Measurements from ENCODE around the gene CCDC14. TPM values are rescaled to one million over a fixed set of nuclear protein-coding genes. Genes with fewer than 3 reads are reported as not detected.
"Not testable (repeated sequence)": the region's sequence is repeated elsewhere in the genome, so short reads cannot be mapped to it uniquely, and the experiment has no call there.

CCDC14 gene, protein sequence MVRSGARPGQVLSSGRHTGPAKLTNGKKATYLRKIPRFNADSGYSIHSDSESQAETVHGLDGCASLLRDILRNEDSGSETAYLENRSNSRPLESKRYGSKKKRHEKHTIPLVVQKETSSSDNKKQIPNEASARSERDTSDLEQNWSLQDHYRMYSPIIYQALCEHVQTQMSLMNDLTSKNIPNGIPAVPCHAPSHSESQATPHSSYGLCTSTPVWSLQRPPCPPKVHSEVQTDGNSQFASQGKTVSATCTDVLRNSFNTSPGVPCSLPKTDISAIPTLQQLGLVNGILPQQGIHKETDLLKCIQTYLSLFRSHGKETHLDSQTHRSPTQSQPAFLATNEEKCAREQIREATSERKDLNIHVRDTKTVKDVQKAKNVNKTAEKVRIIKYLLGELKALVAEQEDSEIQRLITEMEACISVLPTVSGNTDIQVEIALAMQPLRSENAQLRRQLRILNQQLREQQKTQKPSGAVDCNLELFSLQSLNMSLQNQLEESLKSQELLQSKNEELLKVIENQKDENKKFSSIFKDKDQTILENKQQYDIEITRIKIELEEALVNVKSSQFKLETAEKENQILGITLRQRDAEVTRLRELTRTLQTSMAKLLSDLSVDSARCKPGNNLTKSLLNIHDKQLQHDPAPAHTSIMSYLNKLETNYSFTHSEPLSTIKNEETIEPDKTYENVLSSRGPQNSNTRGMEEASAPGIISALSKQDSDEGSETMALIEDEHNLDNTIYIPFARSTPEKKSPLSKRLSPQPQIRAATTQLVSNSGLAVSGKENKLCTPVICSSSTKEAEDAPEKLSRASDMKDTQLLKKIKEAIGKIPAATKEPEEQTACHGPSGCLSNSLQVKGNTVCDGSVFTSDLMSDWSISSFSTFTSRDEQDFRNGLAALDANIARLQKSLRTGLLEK
- 10 to 100 TPM; 31.6 to 36.0 TPM for total RNA-seq
- polyA plus RNA-seq, result 9.5 TPM

GRCh38 chr3:123960781-123961507, at the start of gene CCDC14:
CCDC14 (minus strand) TSS chr3:123961229; CDS start chr3:123961173, 56 bp downstream.
- Histone ChIP-seq H3K4me1 (ENCODE audit: insufficient read depth, low read length) (peaks cover 5% of the 10 kb centered on the region), H3K36me3 (ENCODE audit: insufficient read depth, low read length) (no peaks in the 10 kb centered on the region), H3K27ac (ENCODE audit: low read depth, low read length) (peak within 1 kb of the TSS; percentile 53), H3K9me3 (ENCODE audit: low read length) (no peaks in the 10 kb centered on the region), H3K27me3 (ENCODE audit: insufficient read depth, low read length, poor library complexity, severe bottlenecking) (no peaks in the 10 kb centered on the region), H3K4me3 (ENCODE audit: low read length) (peak within 1 kb of the TSS; percentile 76)
- H3K4me1 Mint-ChIP-seq, result peaks cover 26 to 34% (median 33%) of the 10 kb centered on the region in 3 donors
- peaks cover 0 to 13% (median 1%) of the 10 kb centered on the region in 3 donors for H3K36me3 Mint-ChIP-seq
- ChIA-PET POLR2A (no interaction called here), CTCF (interaction anchor here (0.9 kb wide), 1 partner anchor 19 kb away, joined by 4 read pairs; no protein-coding TSS in a partner anchor)
- peaks cover 8 to 12% of the 10 kb centered on the region in 2 donors for H3K27me3 Mint-ChIP-seq
- H3K4me3 Mint-ChIP-seq, result peak within 1 kb of the TSS; percentile 95 to 99 (median 97)
- peak within 1 kb of the TSS; percentile 71 to 100 (median 96) for H3K27ac Mint-ChIP-seq
- peak; percentile 63 to 81 (median 65) for DNase-seq
- no peaks in the 10 kb centered on the region for H3K9me3 Mint-ChIP-seq

DNA sequence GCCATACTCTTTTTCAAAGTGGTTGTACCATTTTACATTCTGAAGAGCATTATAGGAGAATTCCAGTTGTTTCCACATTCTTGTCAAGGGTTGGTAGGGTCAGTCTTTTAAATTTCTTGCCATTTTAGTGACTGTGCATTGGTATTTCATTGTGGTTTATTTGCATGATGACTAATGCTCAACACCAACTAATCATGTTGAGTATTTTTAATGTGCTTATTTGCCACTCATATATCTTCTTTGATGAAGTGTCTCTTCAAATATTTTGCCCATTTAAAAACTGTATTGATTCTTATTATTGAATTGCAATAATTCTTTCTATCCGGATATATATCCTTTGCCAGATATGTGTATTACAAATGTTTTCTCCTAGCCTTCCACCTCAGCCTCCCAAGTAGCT, 47.3 kb upstream of the CCDC14 start:
- H3K27ac Mint-ChIP-seq; H3K36me3 Mint-ChIP-seq; H3K4me1 Mint-ChIP-seq; CTCF ChIA-PET; H3K27me3 ChIP-seq (ENCODE audit: insufficient read depth, low read length, poor library complexity, severe bottlenecking); H3K4me1 ChIP-seq (ENCODE audit: insufficient read depth, low read length); H3K4me3 ChIP-seq (ENCODE audit: low read length); H3K36me3 ChIP-seq (ENCODE audit: insufficient read depth, low read length); H3K27ac ChIP-seq (ENCODE audit: low read depth, low read length); POLR2A ChIA-PET; H3K9me3 ChIP-seq (ENCODE audit: low read length); H3K4me3 Mint-ChIP-seq; H3K9me3 Mint-ChIP-seq; DNase-seq: not testable (repeated sequence)
- H3K27me3 Mint-ChIP-seq, result peaks cover 29 to 62% of the 10 kb centered on the region in 2 donors

DNA sequence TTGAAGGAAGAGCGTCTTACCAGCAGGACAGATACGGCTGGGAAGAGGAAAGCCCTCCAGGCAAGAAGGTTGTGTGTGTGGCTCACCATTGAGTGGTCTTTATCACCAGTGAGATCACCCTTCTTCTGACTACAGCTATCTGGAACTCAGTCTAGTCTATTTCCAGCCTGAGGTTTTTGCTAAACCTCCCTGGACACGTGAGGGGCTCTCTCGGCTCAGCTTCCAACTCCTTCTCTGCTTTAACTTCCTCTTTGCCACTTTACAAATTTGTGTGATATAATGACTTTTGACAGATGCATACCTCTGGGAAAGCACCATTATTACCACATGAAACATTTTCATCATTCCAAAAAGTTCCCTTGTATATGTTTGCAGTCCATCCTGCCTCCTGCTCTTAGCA, 46.2 kb upstream of the CCDC14 start:
- H3K27me3 Mint-ChIP-seq, result peaks cover 31 to 65% of the 10 kb centered on the region in 2 donors
- H3K27ac Mint-ChIP-seq, result no peak overlapping the region
- no peak overlapping the region for H3K4me3 ChIP-seq (ENCODE audit: low read length)
- H3K27me3 ChIP-seq (ENCODE audit: insufficient read depth, low read length, poor library complexity, severe bottlenecking), result no peaks in the 10 kb centered on the region
- no peaks in the 10 kb centered on the region for H3K4me1 ChIP-seq (ENCODE audit: insufficient read depth, low read length)
- no peak overlapping the region for H3K27ac ChIP-seq (ENCODE audit: low read depth, low read length)
- H3K36me3 ChIP-seq (ENCODE audit: insufficient read depth, low read length), result no peaks in the 10 kb centered on the region
- no peak for DNase-seq
- POLR2A ChIA-PET, result no interaction called here
- no peaks in the 10 kb centered on the region for H3K9me3 ChIP-seq (ENCODE audit: low read length)
- no peak overlapping the region for H3K4me3 Mint-ChIP-seq
- no peaks in the 10 kb centered on the region for H3K36me3 Mint-ChIP-seq
- no peaks in the 10 kb centered on the region for H3K4me1 Mint-ChIP-seq
- H3K9me3 Mint-ChIP-seq, result peaks cover 0 to 4% (median 0%) of the 10 kb centered on the region in 5 donors
- CTCF ChIA-PET, result no interaction called here

DNA sequence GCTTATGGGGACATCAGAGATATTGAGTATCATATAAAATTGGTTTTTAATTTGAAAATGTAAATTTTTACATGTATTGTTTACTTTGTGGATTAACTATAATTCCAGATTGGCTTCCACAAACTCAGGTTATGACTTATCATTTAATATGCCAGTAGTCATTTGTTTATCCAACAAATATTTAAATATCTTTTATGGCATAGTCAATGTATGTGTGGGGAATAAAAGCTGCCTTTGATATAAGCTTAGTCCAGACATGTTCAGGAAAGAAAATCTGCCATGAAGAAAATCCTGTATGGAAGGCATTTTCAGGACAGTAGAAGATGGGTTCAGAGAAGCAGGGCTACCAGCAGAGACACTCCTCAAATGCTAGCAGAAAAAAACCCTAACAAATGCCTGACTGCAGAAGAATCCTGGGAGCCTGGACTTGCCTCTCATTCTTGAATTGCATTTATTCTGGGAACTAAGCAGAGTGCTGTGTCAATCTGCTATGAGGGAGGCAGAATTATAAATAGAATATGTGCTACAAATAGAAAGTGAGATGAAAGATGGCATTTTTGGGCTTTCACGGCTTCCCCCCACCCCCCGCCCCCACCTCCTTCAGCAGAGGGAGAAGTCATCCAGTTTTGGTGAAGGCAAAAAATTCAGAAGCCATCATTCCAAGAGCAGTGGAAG, 41.5 kb upstream of the CCDC14 start:
- not testable (repeated sequence) for H3K4me1 Mint-ChIP-seq

GRCh38 chr3:124001366-124001765, 40.3 kb upstream of the CCDC14 start:
- H3K36me3 Mint-ChIP-seq; H3K4me1 ChIP-seq (ENCODE audit: insufficient read depth, low read length); H3K27ac ChIP-seq (ENCODE audit: low read depth, low read length); H3K9me3 ChIP-seq (ENCODE audit: low read length); H3K4me1 Mint-ChIP-seq; H3K36me3 ChIP-seq (ENCODE audit: insufficient read depth, low read length); POLR2A ChIA-PET; H3K4me3 Mint-ChIP-seq; H3K4me3 ChIP-seq (ENCODE audit: low read length); DNase-seq; H3K9me3 Mint-ChIP-seq; H3K27me3 ChIP-seq (ENCODE audit: insufficient read depth, low read length, poor library complexity, severe bottlenecking); H3K27ac Mint-ChIP-seq; CTCF ChIA-PET: not testable (repeated sequence)
- peaks cover 25 to 65% of the 10 kb centered on the region in 2 donors for H3K27me3 Mint-ChIP-seq

More for the DNA sequence above, 41.5 kb upstream of the CCDC14 start:
- CTCF ChIA-PET; POLR2A ChIA-PET; H3K4me3 Mint-ChIP-seq; H3K9me3 Mint-ChIP-seq; H3K27ac ChIP-seq (ENCODE audit: low read depth, low read length); H3K4me3 ChIP-seq (ENCODE audit: low read length); H3K9me3 ChIP-seq (ENCODE audit: low read length); H3K36me3 ChIP-seq (ENCODE audit: insufficient read depth, low read length); H3K36me3 Mint-ChIP-seq; DNase-seq; H3K27ac Mint-ChIP-seq; H3K4me1 ChIP-seq (ENCODE audit: insufficient read depth, low read length); H3K27me3 ChIP-seq (ENCODE audit: insufficient read depth, low read length, poor library complexity, severe bottlenecking): not testable (repeated sequence)
- peaks cover 33 to 68% of the 10 kb centered on the region in 2 donors for H3K27me3 Mint-ChIP-seq

DNA sequence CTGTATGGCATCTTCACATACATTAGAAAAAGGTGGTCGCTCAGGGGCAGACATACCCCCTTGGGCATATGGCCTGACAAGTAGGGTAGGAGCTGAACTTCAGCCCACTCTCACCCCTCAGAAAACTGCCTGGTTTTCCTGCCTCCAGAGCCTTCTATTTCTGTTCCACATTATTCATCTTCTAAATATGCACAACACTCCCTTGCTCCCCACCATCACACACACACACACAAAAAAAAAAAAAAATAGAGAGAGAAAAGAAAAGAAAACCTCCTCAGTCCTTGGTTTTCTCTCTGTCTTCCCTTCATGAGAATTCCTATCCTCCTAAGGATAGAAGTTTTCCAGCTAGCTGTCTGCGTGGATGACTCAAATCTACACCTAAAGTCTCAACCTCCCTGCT, 36.5 kb upstream of the CCDC14 start:
- Mint-ChIP-seq H3K36me3 (no peaks in the 10 kb centered on the region), H3K27ac (no peak overlapping the region), H3K4me3 (no peak overlapping the region), H3K9me3 (no peaks in the 10 kb centered on the region), H3K27me3 (peaks cover 14 to 39% of the 10 kb centered on the region in 2 donors), H3K4me1 (no peaks in the 10 kb centered on the region)
- CTCF ChIA-PET, result interaction anchor here (0.7 kb wide), 1 partner anchor 9 kb away, joined by 3 read pairs; no protein-coding TSS in a partner anchor
- Histone ChIP-seq H3K27ac (ENCODE audit: low read depth, low read length) (no peak overlapping the region), H3K4me3 (ENCODE audit: low read length) (no peak overlapping the region), H3K27me3 (ENCODE audit: insufficient read depth, low read length, poor library complexity, severe bottlenecking) (peaks cover 4% of the 10 kb centered on the region), H3K9me3 (ENCODE audit: low read length) (no peaks in the 10 kb centered on the region), H3K4me1 (ENCODE audit: insufficient read depth, low read length) (no peaks in the 10 kb centered on the region), H3K36me3 (ENCODE audit: insufficient read depth, low read length) (no peaks in the 10 kb centered on the region)
- POLR2A ChIA-PET, result no interaction called here
- no peak for DNase-seq

DNA sequence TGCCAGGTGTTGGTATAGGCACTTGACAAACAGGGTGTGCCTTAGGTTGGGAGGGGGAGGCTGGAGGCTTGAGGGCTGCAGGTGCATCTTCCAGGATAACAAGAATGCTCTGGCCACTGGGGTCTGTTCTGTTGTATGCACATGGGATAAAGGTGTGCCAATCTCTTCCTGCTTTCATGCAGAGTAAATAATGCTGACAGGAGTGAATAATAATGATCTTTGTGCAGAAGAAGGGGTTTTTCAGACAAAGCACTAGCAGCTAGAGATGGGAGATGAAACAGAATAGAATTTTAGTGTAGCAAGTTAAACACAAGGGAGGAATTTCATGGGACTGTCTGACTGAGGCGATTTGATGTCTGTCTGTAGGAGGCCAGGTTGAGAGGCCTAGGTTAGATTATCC, 32.8 kb upstream of the CCDC14 start:
- no peak overlapping the region for H3K4me3 ChIP-seq (ENCODE audit: low read length)
- Mint-ChIP-seq H3K27ac (no peak overlapping the region), H3K36me3 (no peaks in the 10 kb centered on the region), H3K4me1 (peaks cover 0 to 4% (median 2%) of the 10 kb centered on the region in 3 donors), H3K9me3 (no peaks in the 10 kb centered on the region), H3K27me3 (peaks cover 9 to 46% of the 10 kb centered on the region in 2 donors), H3K4me3 (no peak overlapping the region)
- no peaks in the 10 kb centered on the region for H3K36me3 ChIP-seq (ENCODE audit: insufficient read depth, low read length)
- no peaks in the 10 kb centered on the region for H3K27me3 ChIP-seq (ENCODE audit: insufficient read depth, low read length, poor library complexity, severe bottlenecking)
- no peaks in the 10 kb centered on the region for H3K9me3 ChIP-seq (ENCODE audit: low read length)
- H3K27ac ChIP-seq (ENCODE audit: low read depth, low read length), result no peak overlapping the region
- no peak for DNase-seq
- no peaks in the 10 kb centered on the region for H3K4me1 ChIP-seq (ENCODE audit: insufficient read depth, low read length)
- CTCF ChIA-PET, result interaction anchor here (0.8 kb wide), 1 partner anchor 14 kb away, joined by 3 read pairs; no protein-coding TSS in a partner anchor
- POLR2A ChIA-PET, result no interaction called here

All from CD8-positive, alpha-beta memory T cell (primary cell).